Panc1 (cell line): ENCODE results near the gene BAZ2B.

Experiments used
- POLR2AphosphoS5 ChIP-seq: IDR thresholded peaks from 2 replicates; pipeline ENCODE4 v1.6.1; 2012; ENCODE audit warnings: mild to moderate bottlenecking, low read depth, low read length, moderate library complexity
- SIN3A ChIP-seq: IDR thresholded peaks from 2 replicates; pipeline ENCODE4 v1.6.1; 2012; ENCODE audit warnings: low read depth, mild to moderate bottlenecking, low read length, moderate library complexity, borderline replicate concordance; ENCODE audit not compliant: insufficient read depth
- TCF7L2 ChIP-seq: IDR thresholded peaks from 2 replicates; pipeline ENCODE4 v1.6.1; 2011; ENCODE audit warnings: mild to moderate bottlenecking, low read depth, low read length, inconsistent platforms
- TF ChIP-seq, protein P1 (sequence below): fragments of 450-650 bp; IDR thresholded peaks from 2 replicates; pipeline ENCODE4 v1.5.1; 2017; ENCODE audit warnings: mild to moderate bottlenecking
- TF ChIP-seq, protein P2 (sequence below), 2 experiments: IDR thresholded peaks; 2 replicates each; pipeline ENCODE4 v1.6.1; 2011 to 2012; ENCODE audit warnings: low read depth in 2 of 2, control low read depth in 1 of 2, low read length in 1 of 2, mild to moderate bottlenecking in 1 of 2, moderate library complexity in 1 of 2; ENCODE audit not compliant: insufficient read depth in 1 of 2

DNA sequence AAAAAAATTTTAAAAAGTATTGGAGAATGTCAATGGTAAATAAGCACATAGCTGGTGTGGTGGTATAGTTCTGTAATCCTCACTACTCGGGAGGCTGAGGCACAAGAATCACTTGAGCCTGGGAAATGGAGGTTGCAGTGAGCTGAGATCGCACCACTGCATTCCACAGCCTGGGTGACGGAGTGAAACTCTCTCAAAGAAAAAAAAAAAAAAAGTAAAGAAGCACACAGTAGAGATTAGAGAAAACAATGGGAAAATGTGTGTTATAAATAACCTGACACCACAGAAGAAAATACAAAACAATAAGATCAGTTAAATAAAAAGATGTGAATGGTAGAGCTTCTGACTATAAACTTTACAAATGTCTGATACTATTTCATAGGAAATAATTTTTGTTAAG, 166.2 kb downstream of the BAZ2B start:
- TF ChIP-seq POLR2AphosphoS5 = no peak
- TF ChIP-seq TCF7L2 = no peak
- TF ChIP-seq, protein P1, sequence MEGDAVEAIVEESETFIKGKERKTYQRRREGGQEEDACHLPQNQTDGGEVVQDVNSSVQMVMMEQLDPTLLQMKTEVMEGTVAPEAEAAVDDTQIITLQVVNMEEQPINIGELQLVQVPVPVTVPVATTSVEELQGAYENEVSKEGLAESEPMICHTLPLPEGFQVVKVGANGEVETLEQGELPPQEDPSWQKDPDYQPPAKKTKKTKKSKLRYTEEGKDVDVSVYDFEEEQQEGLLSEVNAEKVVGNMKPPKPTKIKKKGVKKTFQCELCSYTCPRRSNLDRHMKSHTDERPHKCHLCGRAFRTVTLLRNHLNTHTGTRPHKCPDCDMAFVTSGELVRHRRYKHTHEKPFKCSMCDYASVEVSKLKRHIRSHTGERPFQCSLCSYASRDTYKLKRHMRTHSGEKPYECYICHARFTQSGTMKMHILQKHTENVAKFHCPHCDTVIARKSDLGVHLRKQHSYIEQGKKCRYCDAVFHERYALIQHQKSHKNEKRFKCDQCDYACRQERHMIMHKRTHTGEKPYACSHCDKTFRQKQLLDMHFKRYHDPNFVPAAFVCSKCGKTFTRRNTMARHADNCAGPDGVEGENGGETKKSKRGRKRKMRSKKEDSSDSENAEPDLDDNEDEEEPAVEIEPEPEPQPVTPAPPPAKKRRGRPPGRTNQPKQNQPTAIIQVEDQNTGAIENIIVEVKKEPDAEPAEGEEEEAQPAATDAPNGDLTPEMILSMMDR = no peak
- no peak for TF ChIP-seq SIN3A
- TF ChIP-seq, protein P2, sequence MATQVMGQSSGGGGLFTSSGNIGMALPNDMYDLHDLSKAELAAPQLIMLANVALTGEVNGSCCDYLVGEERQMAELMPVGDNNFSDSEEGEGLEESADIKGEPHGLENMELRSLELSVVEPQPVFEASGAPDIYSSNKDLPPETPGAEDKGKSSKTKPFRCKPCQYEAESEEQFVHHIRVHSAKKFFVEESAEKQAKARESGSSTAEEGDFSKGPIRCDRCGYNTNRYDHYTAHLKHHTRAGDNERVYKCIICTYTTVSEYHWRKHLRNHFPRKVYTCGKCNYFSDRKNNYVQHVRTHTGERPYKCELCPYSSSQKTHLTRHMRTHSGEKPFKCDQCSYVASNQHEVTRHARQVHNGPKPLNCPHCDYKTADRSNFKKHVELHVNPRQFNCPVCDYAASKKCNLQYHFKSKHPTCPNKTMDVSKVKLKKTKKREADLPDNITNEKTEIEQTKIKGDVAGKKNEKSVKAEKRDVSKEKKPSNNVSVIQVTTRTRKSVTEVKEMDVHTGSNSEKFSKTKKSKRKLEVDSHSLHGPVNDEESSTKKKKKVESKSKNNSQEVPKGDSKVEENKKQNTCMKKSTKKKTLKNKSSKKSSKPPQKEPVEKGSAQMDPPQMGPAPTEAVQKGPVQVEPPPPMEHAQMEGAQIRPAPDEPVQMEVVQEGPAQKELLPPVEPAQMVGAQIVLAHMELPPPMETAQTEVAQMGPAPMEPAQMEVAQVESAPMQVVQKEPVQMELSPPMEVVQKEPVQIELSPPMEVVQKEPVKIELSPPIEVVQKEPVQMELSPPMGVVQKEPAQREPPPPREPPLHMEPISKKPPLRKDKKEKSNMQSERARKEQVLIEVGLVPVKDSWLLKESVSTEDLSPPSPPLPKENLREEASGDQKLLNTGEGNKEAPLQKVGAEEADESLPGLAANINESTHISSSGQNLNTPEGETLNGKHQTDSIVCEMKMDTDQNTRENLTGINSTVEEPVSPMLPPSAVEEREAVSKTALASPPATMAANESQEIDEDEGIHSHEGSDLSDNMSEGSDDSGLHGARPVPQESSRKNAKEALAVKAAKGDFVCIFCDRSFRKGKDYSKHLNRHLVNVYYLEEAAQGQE (IDR thresholded peaks at IDR 0.05; ENCODE audit: insufficient read depth in 1 of 2, low read depth in 2 of 2, low read length in 1 of 2) = no peak
